HepG2 (cell line): ENCODE measurements around the gene NAT10. TPM values are rescaled to one million over a fixed set of nuclear protein-coding genes. Genes with fewer than 3 reads are reported as not detected.

Source experiments
- ATAC-seq: fragments of 200-7000 bp; cut with Tn5 transposase; 3 replicates; pipeline ENCODE4 v1.9.1; 2020; ENCODE audit warnings: mild to moderate bottlenecking, moderate library complexity
- BruUV-seq: library from RNA; stranded (reverse); fragments of 400-500 nt; replicated peaks from 2 replicates; lab custom pipeline; 2021; lab: Mats Ljungman, UMichigan
- CTCF ChIA-PET: fragments of 300-600 bp; formaldehyde crosslinking; extraction: SDS; loops from one replicate; lab custom pipeline; 2021; ENCODE audit warnings: low total read pairs, inconsistent platforms, low intra/inter-chr PET ratio; lab: Yijun Ruan, JAX
- POLR2A ChIA-PET: fragments of 350-600 bp; sonication (Branson Sonifier 250); formaldehyde crosslinking; loops from one replicate; lab custom pipeline; 2020; ENCODE audit warnings: antibody characterized with exemption, inconsistent platforms; lab: Yijun Ruan, JAX
- DNase-seq: peaks from one replicate; pipeline ENCODE4 v3.0.0-alpha.2; 2015; ENCODE audit warnings: low spot score
- FAIRE-seq: peaks from 3 replicates; lab custom pipeline; 2011; peaks lifted over from hg19 to GRCh38; lab: Jason Lieb, UNC
- H2AFZ ChIP-seq: one replicate; pipeline ENCODE4 v1.6.1; 2011; ENCODE audit warnings: low read length, inconsistent platforms
- H3K27ac ChIP-seq: fragments of 300-600 bp; 3 replicates; pipeline ENCODE4 v1.8.0; 2011; ENCODE audit warnings: mixed run types, mild to moderate bottlenecking, mixed read lengths, low read length, inconsistent platforms; ENCODE audit not compliant: insufficient read depth; ENCODE audit errors: extremely low read length
- H3K27me3 ChIP-seq, 2 experiments: fragments of 200-600 bp in 1 of 2; 2 replicates in 1 of 2; 3 replicates in 1 of 2; pipeline versions ENCODE4 v1.6.0 to v1.8.0; 2011; ENCODE audit warnings: low read length in 2 of 2, mild to moderate bottlenecking in 2 of 2, moderate library complexity in 2 of 2, inconsistent platforms in 1 of 2; ENCODE audit not compliant: insufficient read depth in 2 of 2, control insufficient read depth in 1 of 2
- H3K36me3 ChIP-seq, 2 experiments: fragments of 200-600 bp in 1 of 2; replicated peaks in 1 of 2; 2 replicates in 1 of 2; 3 replicates in 1 of 2; pipeline versions ENCODE4 v1.5.1 to v1.8.0; 2011; ENCODE audit warnings: low read length in 2 of 2, inconsistent platforms in 1 of 2; ENCODE audit not compliant: insufficient read depth in 2 of 2, control insufficient read depth in 1 of 2
- H3K4me1 ChIP-seq: 2 replicates; pipeline ENCODE4 v1.5.1; 2012; ENCODE audit warnings: low read length, inconsistent platforms; ENCODE audit not compliant: insufficient read depth
- H3K4me2 ChIP-seq: 2 replicates; pipeline ENCODE4 v1.6.0; 2011; ENCODE audit warnings: low read depth, low read length, inconsistent platforms
- H3K4me3 ChIP-seq, 3 experiments: fragments of 200-600 bp in 1 of 3; sonication (generic), shearing (Covaris generic) in 1 of 3; replicated peaks in 1 of 3; 2 replicates each; pipeline ENCODE4 v1.5.1; 2011 to 2016; ENCODE audit warnings: low read length in 3 of 3, inconsistent platforms in 2 of 3, low read depth in 2 of 3, mild to moderate bottlenecking in 2 of 3, control low read depth in 1 of 3, mixed read lengths in 1 of 3; ENCODE audit not compliant: insufficient read depth in 1 of 3
- H3K79me2 ChIP-seq: one replicate; pipeline ENCODE4 v1.6.1; 2011; ENCODE audit warnings: low read length, inconsistent platforms; ENCODE audit not compliant: insufficient read depth
- H3K9ac ChIP-seq: 2 replicates; pipeline ENCODE4 v1.6.0; 2011; ENCODE audit warnings: mild to moderate bottlenecking, low read depth, low read length, inconsistent platforms; ENCODE audit not compliant: insufficient read depth
- H3K9me3 ChIP-seq: 2 replicates; pipeline ENCODE4 v1.5.1; 2012; ENCODE audit warnings: mild to moderate bottlenecking, low read length
- H4K20me1 ChIP-seq: 2 replicates; pipeline ENCODE4 v1.6.0; 2011; ENCODE audit warnings: inconsistent platforms, mild to moderate bottlenecking, low read length, moderate library complexity; ENCODE audit not compliant: insufficient read depth
- AGO2 ChIP-seq: fragments of 200-400 bp; formaldehyde crosslinking; optimal IDR thresholded peaks from 2 replicates; pipeline ENCODE3; 2017; ENCODE audit warnings: mild to moderate bottlenecking, low read depth, low read length, moderate library complexity
- CEBPG ChIP-seq: IDR thresholded peaks from 2 replicates; pipeline ENCODE4 v1.6.1; 2016
- EEA1 ChIP-seq: sonication (generic); formaldehyde crosslinking; IDR thresholded peaks from 2 replicates; pipeline ENCODE4 v1.5.1; 2020; ENCODE audit warnings: mild to moderate bottlenecking, missing genetic modification reagents, borderline replicate concordance
- NR2F6 ChIP-seq, 2 experiments: IDR thresholded peaks; 2 replicates each; pipeline ENCODE4 v1.6.1; 2016; ENCODE audit warnings: antibody characterized with exemption in 1 of 2, mild to moderate bottlenecking in 1 of 2
- RFXANK ChIP-seq: IDR thresholded peaks from 2 replicates; pipeline ENCODE4 v1.6.1; 2016
- SP2 ChIP-seq: sonication (generic); formaldehyde crosslinking; IDR thresholded peaks from 2 replicates; pipeline ENCODE4 v1.5.1; 2020; ENCODE audit warnings: mild to moderate bottlenecking, missing genetic modification reagents
- ZMAT3 ChIP-seq: sonication (generic); formaldehyde crosslinking; conservative IDR thresholded peaks from 2 replicates; pipeline ENCODE4 v1.7.0; 2021; ENCODE audit warnings: missing genetic modification reagents
- ZNF331 ChIP-seq: sonication (generic); formaldehyde crosslinking; IDR thresholded peaks from 2 replicates; pipeline ENCODE4 v1.4.0; 2020; ENCODE audit warnings: missing genetic modification reagents
- ZNF709 ChIP-seq: sonication (generic); formaldehyde crosslinking; IDR thresholded peaks from 2 replicates; pipeline ENCODE4 v1.5.0; 2020; ENCODE audit warnings: mild to moderate bottlenecking, missing genetic modification reagents
- WGBS: methylation state at CpG from one replicate; pipeline ENCODE4 v1.1.6; 2017; ENCODE audit warnings: low lambda C conversion rate; 5-methylcytosine and 5-hydroxymethylcytosine counted together
- in situ Hi-C: cut with HindIII; loops from 2 replicates; pipeline ENCODE4 v1.10.0; 2017; ENCODE audit warnings: low pct_unique_long_range_greater_than_20kb; ENCODE audit not compliant: extremely low pct_ligation_motif_present
- intact Hi-C: fragments of 100-400 bp; cut with micrococcal nuclease; formaldehyde crosslinking; loops from one replicate; pipeline ENCODE4 v1.10.0; 2022; ENCODE audit not compliant: unreplicated experiment
- polyA plus RNA-seq, 8 experiments: library from polyadenylated mRNA; depleted of rRNA in 3 of 8; stranded (reverse) in 7 of 8; unstranded in 1 of 8; fragments of >200 nt; fragmentation: Illumina TruSeq in 4 of 8; extraction: Trizol in 4 of 8; gene quantifications; 2 replicates each; pipeline versions ENCODE4 v1.2.1 to v1.2.3, GENCODE V29; 2011 to 2016; ENCODE audit warnings: low read depth in 4 of 8, missing spikeins in 1 of 8, mixed read lengths in 1 of 8; ENCODE audit not compliant: insufficient read depth in 1 of 8
- total RNA-seq, 5 experiments: library from RNA; depleted of rRNA; stranded (reverse); fragments of >200 nt; fragmentation: Illumina TruSeq; extraction: Trizol; gene quantifications; 2 replicates each; pipeline ENCODE4 v1.2.3, GENCODE V29; 2016; ENCODE audit warnings: low read depth in 1 of 5

NAT10 gene
- total and polyA plus RNA-seq, 2 of the 13 experiments (the other 11 are each of a cell fraction or from before 2014, with no cell fraction given), result 33.9 to 51.9 TPM

DNA sequence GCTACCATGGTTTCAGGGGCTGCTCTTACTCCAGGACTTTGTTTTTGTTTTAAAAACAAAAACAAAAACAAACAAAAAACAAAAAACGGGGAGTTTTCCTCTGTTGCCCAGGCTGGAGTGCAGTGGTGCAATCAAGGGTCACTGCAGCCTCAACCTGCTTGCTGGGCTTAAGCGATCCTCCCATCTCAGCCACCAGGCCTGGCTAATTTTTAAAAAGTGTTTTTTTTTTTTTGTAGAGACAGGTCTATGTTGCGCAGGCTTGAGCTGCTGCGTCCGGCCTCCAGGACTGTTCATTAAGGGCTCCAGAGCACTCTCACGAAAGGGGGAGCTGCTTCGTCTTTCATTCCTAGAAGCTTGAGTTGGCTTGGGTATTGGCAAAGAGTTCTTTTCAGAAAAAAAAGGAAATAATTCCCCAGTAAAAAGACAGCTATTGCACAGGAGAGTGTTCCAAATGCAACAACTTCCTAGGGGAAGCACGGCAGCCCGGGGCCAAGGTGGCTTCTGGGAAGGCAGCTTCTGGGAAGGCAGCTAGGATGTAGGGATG is 78.5 kb downstream of the NAT10 start:
- in situ Hi-C loops, result no loop called here
- CTCF ChIA-PET, result no interaction called here
- DNase-seq, result no peak

DNA sequence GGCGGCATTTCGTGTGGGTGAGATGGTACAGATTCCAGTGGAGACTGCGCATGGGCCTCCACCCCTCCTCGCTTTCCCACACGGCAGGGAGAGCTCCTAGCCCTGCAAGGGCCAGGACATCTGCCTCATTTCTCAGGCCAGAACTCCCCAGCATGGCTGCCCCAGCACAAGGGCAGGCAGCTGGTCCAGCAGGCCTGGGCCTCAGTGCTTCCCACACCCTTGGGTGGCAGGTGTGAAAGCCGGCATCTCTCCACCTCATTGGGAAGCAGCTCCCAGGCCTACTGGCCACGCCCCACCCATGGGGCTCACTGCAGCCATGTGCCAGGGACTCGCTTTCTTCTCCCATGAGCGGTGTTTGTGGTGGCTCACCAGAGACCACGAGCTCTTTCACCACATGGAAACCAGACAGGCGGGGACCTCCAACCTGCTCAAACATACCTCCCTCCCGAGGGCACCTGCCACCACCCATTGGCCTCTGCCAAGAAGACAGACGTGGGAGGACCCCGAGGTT is 79.1 kb downstream of the NAT10 start:
- no peak for DNase-seq
- no peak for FAIRE-seq
- Histone ChIP-seq H3K27me3 (no peaks in the 10 kb centered on the region), H3K9ac (no peak overlapping the region), H3K9me3 (no peaks in the 10 kb centered on the region), H2AFZ (no peak overlapping the region), H3K4me1 (peaks cover 12% of the 10 kb centered on the region), H3K4me2 (no peak overlapping the region), H3K27ac (no peak overlapping the region), H4K20me1 (no peaks in the 10 kb centered on the region), H3K4me3 (no peak overlapping the region), H3K36me3 (peaks cover 6 to 15% of the 10 kb centered on the region in 2 experiments; a peak in 3 of 5 replicates), H3K79me2 (no peaks in the 10 kb centered on the region)
- 100% methylated on average over 5 of the region's 14 CpGs for WGBS
- no peak for TF ChIP-seq RFXANK (CRISPR knock-in tag)
- peak; percentile 57 for TF ChIP-seq AGO2
- CTCF ChIA-PET, result no interaction called here
- intact Hi-C loops (no loop called here), in situ Hi-C loops (no loop called here)
- POLR2A ChIA-PET, result interaction anchor here (2.4 kb wide), 1 partner anchor 173 kb away, joined by 6 read pairs; the partner anchor contains the start of gene ABTB2
- ATAC-seq, result no peak
- no TSS peak for BruUV-seq

More for the DNA sequence above, 78.5 kb downstream of the NAT10 start:
- ATAC-seq (no peak), FAIRE-seq (no peak)
- Histone ChIP-seq H3K79me2 (no peaks in the 10 kb centered on the region), H3K27ac (no peak overlapping the region), H3K4me2 (no peak overlapping the region), H3K27me3 (no peaks in the 10 kb centered on the region), H2AFZ (no peak overlapping the region), H3K9ac (no peak overlapping the region), H4K20me1 (no peaks in the 10 kb centered on the region), H3K36me3 (peaks cover 6 to 20% of the 10 kb centered on the region in 2 experiments; a peak in 3 of 5 replicates), H3K4me3 (no peak overlapping the region), H3K4me1 (peaks cover 5% of the 10 kb centered on the region), H3K9me3 (no peaks in the 10 kb centered on the region)
- TF ChIP-seq NR2F6 (IDR thresholded peaks at IDR 0.05), result no peak
- no peak for TF ChIP-seq NR2F6 (CRISPR knock-in tag; IDR thresholded peaks at IDR 0.05)
- no peak for TF ChIP-seq SP2 (CRISPR knock-in tag)
- no peak for TF ChIP-seq ZNF709 (CRISPR knock-in tag)
- no peak for TF ChIP-seq ZNF331 (CRISPR knock-in tag)
- TF ChIP-seq CEBPG (CRISPR knock-in tag), result no peak
- no peak for TF ChIP-seq EEA1 (CRISPR knock-in tag)
- TF ChIP-seq ZMAT3 (CRISPR knock-in tag), result no peak
- POLR2A ChIA-PET, result interaction anchor here (2.4 kb wide), 1 partner anchor 174 kb away, joined by 6 read pairs; the partner anchor contains the start of gene ABTB2
- WGBS, result 96% methylated on average over 9 of the region's 9 CpGs
- intact Hi-C loops, result no loop called here
- BruUV-seq, result no TSS peak
